SK-N-SH (cell line): Measurements from ENCODE around the gene DSTN. TPM values are rescaled to one million over a fixed set of nuclear protein-coding genes. Genes with fewer than 3 reads are reported as not detected.

Source experiments
- CTCF ChIA-PET: fragments of 300-600, 350-600 bp; formaldehyde crosslinking; extraction: SDS; loops from one replicate; lab custom pipeline; 2021; lab: Yijun Ruan, JAX
- POLR2A ChIA-PET: fragments of 350-600 bp; sonication (Branson Sonifier 250); formaldehyde crosslinking; extraction: SDS; loops from one replicate; lab custom pipeline; 2020; ENCODE audit warnings: antibody characterized with exemption, inconsistent platforms; lab: Yijun Ruan, JAX
- DNase-seq: peaks from one replicate; pipeline ENCODE4 v3.0.0; 2012
- H2AFZ ChIP-seq: fragments of 200-600 bp; sonication (generic); 2 replicates; pipeline ENCODE4 v1.8.1; 2016; ENCODE audit warnings: antibody characterized with exemption, mild to moderate bottlenecking, low read depth
- H3F3A ChIP-seq: fragments of 200-600 bp; sonication (generic); replicated peaks from 2 replicates; pipeline ENCODE3; 2016; ENCODE audit warnings: antibody characterized with exemption, mild to moderate bottlenecking; ENCODE audit not compliant: insufficient read depth
- H3K27ac ChIP-seq, 2 experiments: fragments of 200-500 bp in 1 of 2; fragments of 200-600 bp in 1 of 2; sonication (Bioruptor generic) in 1 of 2; sonication (generic), shearing (Covaris generic) in 1 of 2; 2 replicates each; pipeline versions ENCODE4 v1.5.1 to v1.6.1; 2014 to 2016; ENCODE audit warnings: low read depth in 2 of 2, inconsistent platforms in 1 of 2, low read length in 1 of 2, mild to moderate bottlenecking in 1 of 2, mixed read lengths in 1 of 2
- H3K27me3 ChIP-seq: fragments of 200-600 bp; sonication (generic), shearing (Covaris generic); 2 replicates; pipeline ENCODE4 v1.6.1; 2016; ENCODE audit warnings: mixed run types; ENCODE audit not compliant: insufficient read depth
- H3K36me3 ChIP-seq, 2 experiments: fragments of 200-500 bp in 1 of 2; fragments of 200-600 bp in 1 of 2; sonication (Bioruptor generic) in 1 of 2; sonication (generic) in 1 of 2; replicated peaks in 1 of 2; 2 replicates each; pipeline versions ENCODE3 to v1.5.1; 2014 to 2016; ENCODE audit warnings: low read length in 1 of 2, mild to moderate bottlenecking in 1 of 2; ENCODE audit not compliant: insufficient read depth in 2 of 2, control insufficient read depth in 1 of 2
- H3K4me1 ChIP-seq, 2 experiments: fragments of 200-500 bp in 1 of 2; fragments of 200-600 bp in 1 of 2; sonication (Bioruptor generic) in 1 of 2; sonication (generic), shearing (Covaris generic) in 1 of 2; 2 replicates each; pipeline versions ENCODE4 v1.5.1 to v1.6.1; 2014 to 2016; ENCODE audit warnings: low read depth in 1 of 2, low read length in 1 of 2, mixed run types in 1 of 2; ENCODE audit not compliant: insufficient read depth in 2 of 2, control insufficient read depth in 1 of 2
- H3K4me2 ChIP-seq: fragments of 200-600 bp; sonication (generic), shearing (Covaris generic); 2 replicates; pipeline ENCODE4 v1.6.1; 2017; ENCODE audit warnings: mixed run types
- H3K4me3 ChIP-seq, 2 experiments: fragments of 200-500 bp in 1 of 2; fragments of 200-600 bp in 1 of 2; sonication (Bioruptor generic) in 1 of 2; sonication (generic), shearing (Covaris generic) in 1 of 2; 2 replicates each; pipeline versions ENCODE4 v1.5.1 to v1.8.1; 2014 to 2016; ENCODE audit warnings: low read depth in 2 of 2, inconsistent platforms in 1 of 2, low read length in 1 of 2, mild to moderate bottlenecking in 1 of 2, mixed read lengths in 1 of 2, moderate library complexity in 1 of 2
- H3K79me2 ChIP-seq: fragments of 200-600 bp; sonication (generic); 2 replicates; pipeline ENCODE4 v1.8.1; 2017; ENCODE audit warnings: mild to moderate bottlenecking; ENCODE audit not compliant: insufficient read depth
- H3K9ac ChIP-seq: fragments of 200-600 bp; sonication (generic); 2 replicates; pipeline ENCODE4 v1.6.1; 2017; ENCODE audit warnings: mixed run types
- H3K9me2 ChIP-seq: fragments of 200-600 bp; sonication (generic); 2 replicates; pipeline ENCODE4 v1.6.1; 2017; ENCODE audit warnings: mixed run types
- H3K9me3 ChIP-seq: fragments of 200-600 bp; sonication (generic); 2 replicates; pipeline ENCODE4 v1.6.1; 2017; ENCODE audit warnings: mixed run types, mild to moderate bottlenecking, moderate library complexity
- H4K20me1 ChIP-seq: fragments of 200-600 bp; sonication (generic); 2 replicates; pipeline ENCODE4 v1.6.1; 2017; ENCODE audit warnings: mild to moderate bottlenecking, mixed run types; ENCODE audit not compliant: insufficient read depth
- ELF1 ChIP-seq: IDR thresholded peaks from 2 replicates; pipeline ENCODE4 v1.4.0; 2012
- FOXJ3 ChIP-seq: sonication (generic); formaldehyde crosslinking; IDR thresholded peaks from 2 replicates; pipeline ENCODE4 v1.5.1; 2020; ENCODE audit warnings: mild to moderate bottlenecking, missing genetic modification reagents
- MEF2A ChIP-seq: IDR thresholded peaks from 2 replicates; pipeline ENCODE4 v1.4.0; 2012; ENCODE audit warnings: low read depth, borderline replicate concordance
- POLR2AphosphoS5 ChIP-seq: IDR thresholded peaks from 2 replicates; pipeline ENCODE4 v1.6.1; 2012; ENCODE audit warnings: low read depth, low read length
- RAD21 ChIP-seq: IDR thresholded peaks from 2 replicates; pipeline ENCODE4 v1.6.1; 2012; ENCODE audit warnings: mild to moderate bottlenecking, low read length
- SIN3A ChIP-seq: IDR thresholded peaks from 2 replicates; pipeline ENCODE4 v1.6.1; 2012; ENCODE audit warnings: low read depth, mild to moderate bottlenecking, low read length, moderate library complexity, borderline replicate concordance
- SMC3 ChIP-seq: IDR thresholded peaks from 2 replicates; pipeline ENCODE4 v1.6.1; 2012; ENCODE audit warnings: low read depth, low read length, improper control_type of control experiment
- TCF12 ChIP-seq: IDR thresholded peaks from 2 replicates; pipeline ENCODE4 v1.4.0; 2012
- YY1 ChIP-seq: IDR thresholded peaks from 2 replicates; pipeline ENCODE4 v1.4.0; 2012; ENCODE audit warnings: low read depth, mild to moderate bottlenecking
- WGBS: methylation state at CpG from one replicate; pipeline ENCODE4 v1.1.6; 2017; ENCODE audit warnings: low lambda C conversion rate; 5-methylcytosine and 5-hydroxymethylcytosine counted together
- polyA plus RNA-seq, 3 experiments: library from polyadenylated mRNA; depleted of rRNA; stranded (reverse); fragments of >200 nt; gene quantifications; 2 replicates each; pipeline ENCODE4 v1.2.3, GENCODE V29; 2012
- TF ChIP-seq, protein P1 (sequence below): IDR thresholded peaks from 2 replicates; pipeline ENCODE4 v1.4.0; 2012; ENCODE audit warnings: low read depth, borderline replicate concordance
- TF ChIP-seq, protein P2 (sequence below): fragments of 150-350 bp; IDR thresholded peaks from 2 replicates; pipeline ENCODE4 v1.6.1; 2016; ENCODE audit warnings: mild to moderate bottlenecking, low read depth, low read length
- TF ChIP-seq, protein P3 (sequence below): IDR thresholded peaks from 2 replicates; pipeline ENCODE4; 2012
- TF ChIP-seq, protein P4 (sequence below): IDR thresholded peaks from 2 replicates; pipeline ENCODE4 v1.6.1; 2012; ENCODE audit warnings: mild to moderate bottlenecking, low read depth, low read length, moderate library complexity

Gene DSTN
- polyA plus RNA-seq, 1 of the 3 experiments (the other 2 are of a cell fraction): 167 TPM

DNA sequence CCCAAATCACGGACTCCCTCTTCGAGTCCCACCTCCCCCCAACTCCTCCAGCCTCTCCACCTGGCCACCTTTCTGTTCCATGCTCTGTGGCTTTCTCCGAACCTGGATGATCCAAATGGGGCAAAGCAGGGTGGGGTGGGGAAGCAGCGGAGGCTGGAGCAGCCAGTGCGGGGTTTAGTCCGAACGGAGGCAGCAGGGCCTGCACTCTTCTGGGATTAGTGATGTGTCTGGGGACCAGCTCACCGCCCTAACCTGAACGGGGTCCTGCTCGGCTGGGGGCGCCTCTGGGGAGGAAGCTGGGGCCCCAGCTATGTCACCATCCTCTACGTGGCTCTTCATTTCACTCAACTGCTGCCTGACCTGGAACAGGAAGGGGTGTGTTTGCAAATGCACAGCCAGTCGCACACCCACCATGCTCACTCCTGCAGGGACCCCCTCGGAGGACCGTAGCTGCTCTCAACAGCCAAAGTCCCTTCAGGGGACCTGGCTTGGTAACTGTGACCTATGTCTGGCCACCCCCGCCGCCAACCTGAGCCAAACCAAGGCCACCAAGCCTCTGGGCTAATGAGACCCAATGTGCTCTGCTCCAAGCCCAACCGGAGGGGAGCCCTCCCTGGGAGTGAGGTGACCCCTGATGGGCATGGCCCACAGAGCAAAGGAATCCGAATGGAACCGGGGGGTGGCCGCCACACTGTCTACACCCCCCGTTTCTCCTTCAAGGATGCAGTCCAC lies 46.8 kb downstream of the DSTN start:
- TF ChIP-seq SIN3A: no peak
- TF ChIP-seq MEF2A: no peak
- TF ChIP-seq, protein P1, sequence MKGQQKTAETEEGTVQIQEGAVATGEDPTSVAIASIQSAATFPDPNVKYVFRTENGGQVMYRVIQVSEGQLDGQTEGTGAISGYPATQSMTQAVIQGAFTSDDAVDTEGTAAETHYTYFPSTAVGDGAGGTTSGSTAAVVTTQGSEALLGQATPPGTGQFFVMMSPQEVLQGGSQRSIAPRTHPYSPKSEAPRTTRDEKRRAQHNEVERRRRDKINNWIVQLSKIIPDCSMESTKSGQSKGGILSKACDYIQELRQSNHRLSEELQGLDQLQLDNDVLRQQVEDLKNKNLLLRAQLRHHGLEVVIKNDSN: no peak
- no peak for TF ChIP-seq RAD21
- TF ChIP-seq ELF1: no peak
- TF ChIP-seq, protein P2, sequence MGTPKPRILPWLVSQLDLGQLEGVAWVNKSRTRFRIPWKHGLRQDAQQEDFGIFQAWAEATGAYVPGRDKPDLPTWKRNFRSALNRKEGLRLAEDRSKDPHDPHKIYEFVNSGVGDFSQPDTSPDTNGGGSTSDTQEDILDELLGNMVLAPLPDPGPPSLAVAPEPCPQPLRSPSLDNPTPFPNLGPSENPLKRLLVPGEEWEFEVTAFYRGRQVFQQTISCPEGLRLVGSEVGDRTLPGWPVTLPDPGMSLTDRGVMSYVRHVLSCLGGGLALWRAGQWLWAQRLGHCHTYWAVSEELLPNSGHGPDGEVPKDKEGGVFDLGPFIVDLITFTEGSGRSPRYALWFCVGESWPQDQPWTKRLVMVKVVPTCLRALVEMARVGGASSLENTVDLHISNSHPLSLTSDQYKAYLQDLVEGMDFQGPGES: no peak
- TF ChIP-seq, protein P3, sequence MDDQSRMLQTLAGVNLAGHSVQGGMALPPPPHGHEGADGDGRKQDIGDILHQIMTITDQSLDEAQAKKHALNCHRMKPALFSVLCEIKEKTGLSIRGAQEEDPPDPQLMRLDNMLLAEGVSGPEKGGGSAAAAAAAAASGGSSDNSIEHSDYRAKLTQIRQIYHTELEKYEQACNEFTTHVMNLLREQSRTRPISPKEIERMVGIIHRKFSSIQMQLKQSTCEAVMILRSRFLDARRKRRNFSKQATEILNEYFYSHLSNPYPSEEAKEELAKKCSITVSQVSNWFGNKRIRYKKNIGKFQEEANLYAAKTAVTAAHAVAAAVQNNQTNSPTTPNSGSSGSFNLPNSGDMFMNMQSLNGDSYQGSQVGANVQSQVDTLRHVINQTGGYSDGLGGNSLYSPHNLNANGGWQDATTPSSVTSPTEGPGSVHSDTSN: no peak
- TF ChIP-seq POLR2AphosphoS5: no peak
- no peak for TF ChIP-seq TCF12
- TF ChIP-seq YY1: no peak
- no peak for TF ChIP-seq FOXJ3 (CRISPR knock-in tag)
- TF ChIP-seq, protein P4, sequence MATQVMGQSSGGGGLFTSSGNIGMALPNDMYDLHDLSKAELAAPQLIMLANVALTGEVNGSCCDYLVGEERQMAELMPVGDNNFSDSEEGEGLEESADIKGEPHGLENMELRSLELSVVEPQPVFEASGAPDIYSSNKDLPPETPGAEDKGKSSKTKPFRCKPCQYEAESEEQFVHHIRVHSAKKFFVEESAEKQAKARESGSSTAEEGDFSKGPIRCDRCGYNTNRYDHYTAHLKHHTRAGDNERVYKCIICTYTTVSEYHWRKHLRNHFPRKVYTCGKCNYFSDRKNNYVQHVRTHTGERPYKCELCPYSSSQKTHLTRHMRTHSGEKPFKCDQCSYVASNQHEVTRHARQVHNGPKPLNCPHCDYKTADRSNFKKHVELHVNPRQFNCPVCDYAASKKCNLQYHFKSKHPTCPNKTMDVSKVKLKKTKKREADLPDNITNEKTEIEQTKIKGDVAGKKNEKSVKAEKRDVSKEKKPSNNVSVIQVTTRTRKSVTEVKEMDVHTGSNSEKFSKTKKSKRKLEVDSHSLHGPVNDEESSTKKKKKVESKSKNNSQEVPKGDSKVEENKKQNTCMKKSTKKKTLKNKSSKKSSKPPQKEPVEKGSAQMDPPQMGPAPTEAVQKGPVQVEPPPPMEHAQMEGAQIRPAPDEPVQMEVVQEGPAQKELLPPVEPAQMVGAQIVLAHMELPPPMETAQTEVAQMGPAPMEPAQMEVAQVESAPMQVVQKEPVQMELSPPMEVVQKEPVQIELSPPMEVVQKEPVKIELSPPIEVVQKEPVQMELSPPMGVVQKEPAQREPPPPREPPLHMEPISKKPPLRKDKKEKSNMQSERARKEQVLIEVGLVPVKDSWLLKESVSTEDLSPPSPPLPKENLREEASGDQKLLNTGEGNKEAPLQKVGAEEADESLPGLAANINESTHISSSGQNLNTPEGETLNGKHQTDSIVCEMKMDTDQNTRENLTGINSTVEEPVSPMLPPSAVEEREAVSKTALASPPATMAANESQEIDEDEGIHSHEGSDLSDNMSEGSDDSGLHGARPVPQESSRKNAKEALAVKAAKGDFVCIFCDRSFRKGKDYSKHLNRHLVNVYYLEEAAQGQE: no peak
- TF ChIP-seq SMC3: no peak
- H3K36me3 ChIP-seq: peaks cover 0 to 49% of the 10 kb centered on the region in 2 experiments
- H3K27me3 ChIP-seq: no peaks in the 10 kb centered on the region
- H3K79me2 ChIP-seq: no peaks in the 10 kb centered on the region
- H3K9me3 ChIP-seq: no peaks in the 10 kb centered on the region
- 83% methylated on average over 17 of the region's 22 CpGs for WGBS
- H3K9ac ChIP-seq: no peak overlapping the region
- H3F3A ChIP-seq: no peaks in the 10 kb centered on the region
- no peak overlapping the region for H3K4me2 ChIP-seq
- H3K4me3 ChIP-seq: no peak overlapping the region
- H3K4me1 ChIP-seq: no peaks in the 10 kb centered on the region
- H2AFZ ChIP-seq: no peak overlapping the region
- ChIA-PET CTCF (interaction anchor here (0.5 to 8.7 kb wide), 32 partner anchors 9 to 815 kb away, joined by 3 to 96 read pairs (median 4); partner anchors contain the start of genes BFSP1 and DSTN), POLR2A (no interaction called here)
- peak; percentile 5 for DNase-seq
- H3K9me2 ChIP-seq: no peaks in the 10 kb centered on the region
- no peak overlapping the region for H3K27ac ChIP-seq
- H4K20me1 ChIP-seq: peaks cover 3% of the 10 kb centered on the region; the same call in 1 of the 2 replicates
